Adipocyte (in vitro differentiated cells): ENCODE data around the gene GPA33.

Experiments
- DNase-seq: peaks from one replicate; pipeline ENCODE4 v3.0.0-alpha.2; 2015; ENCODE audit warnings: low read depth
- H3K27me3 ChIP-seq: replicated peaks from 2 replicates; pipeline ENCODE4 v1.7.0; 2013; ENCODE audit warnings: mild to moderate bottlenecking, low read length, moderate library complexity; ENCODE audit not compliant: control insufficient read depth, insufficient read depth
- H3K36me3 ChIP-seq: 2 replicates; pipeline ENCODE4 v1.7.0; 2013; ENCODE audit warnings: low read length, mild to moderate bottlenecking, moderate library complexity; ENCODE audit not compliant: control insufficient read depth, insufficient read depth, severe bottlenecking
- H3K4me1 ChIP-seq: 2 replicates; pipeline ENCODE4 v1.7.0; 2013; ENCODE audit warnings: mild to moderate bottlenecking, low read length, moderate library complexity; ENCODE audit not compliant: control insufficient read depth, insufficient read depth
- H3K4me3 ChIP-seq: 2 replicates; pipeline ENCODE4 v1.7.0; 2013; ENCODE audit warnings: mild to moderate bottlenecking, low read length, moderate library complexity
- H3K9ac ChIP-seq: 2 replicates; pipeline ENCODE4 v1.7.0; 2013; ENCODE audit warnings: mild to moderate bottlenecking, low read length, moderate library complexity
- H3K9me3 ChIP-seq: 2 replicates; pipeline ENCODE4 v1.7.0; 2013; ENCODE audit warnings: mild to moderate bottlenecking, low read length, moderate library complexity; ENCODE audit not compliant: control insufficient read depth

GPA33 gene

DNA sequence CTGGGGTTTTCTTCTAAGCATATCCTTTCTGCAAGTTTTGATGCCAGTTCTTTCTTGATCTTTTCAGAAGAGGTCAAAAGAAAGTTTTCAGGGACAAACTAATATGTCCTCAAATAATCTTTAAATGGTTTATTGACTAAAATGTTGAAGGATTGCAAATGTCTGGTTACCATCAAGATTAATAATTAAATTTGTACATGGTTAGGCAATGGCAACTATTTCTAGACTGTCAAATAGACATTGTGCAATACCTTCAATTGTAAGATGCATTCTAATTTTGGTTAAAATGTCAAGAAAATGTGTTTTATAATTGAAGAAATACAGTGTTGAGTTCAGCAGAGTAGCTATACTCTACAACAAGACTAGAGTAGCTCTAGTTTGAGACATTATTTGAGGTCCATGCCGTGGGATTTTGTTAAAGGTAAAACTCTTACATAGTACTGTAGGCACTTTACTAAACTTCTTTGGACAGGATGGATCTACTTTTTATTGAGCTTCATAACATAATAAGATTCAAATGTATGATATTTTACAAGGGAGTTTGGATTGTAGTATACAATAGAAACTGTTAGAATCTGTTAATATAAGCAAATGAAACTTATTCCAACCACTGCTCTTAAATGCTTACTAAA, 78.5 kb downstream of the GPA33 start:
- H3K4me1 ChIP-seq, result peaks cover 5% of the 10 kb centered on the region
- H3K4me3 ChIP-seq, result no peak overlapping the region
- H3K27me3 ChIP-seq, result peaks cover 9% of the 10 kb centered on the region

DNA sequence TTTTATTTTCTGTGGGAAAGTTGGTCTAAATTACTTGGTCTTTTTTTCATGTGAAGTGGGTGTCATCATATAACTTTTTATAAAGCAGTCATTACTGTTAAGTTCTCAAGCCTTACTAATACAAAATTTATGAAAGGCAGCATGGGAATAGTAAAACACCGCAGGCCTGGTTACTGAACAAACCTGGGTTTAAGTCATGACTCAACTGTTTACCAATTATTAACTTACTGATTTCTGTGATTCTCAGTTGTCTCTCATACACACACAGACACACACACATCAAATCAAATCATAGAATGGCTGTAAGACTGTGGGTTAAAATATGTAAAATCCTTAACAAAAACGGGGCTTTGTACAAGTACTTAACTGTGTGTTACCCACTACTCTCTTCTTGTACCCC, 86.5 kb downstream of the GPA33 start:
- Histone ChIP-seq H3K9me3 (peaks cover 18% of the 10 kb centered on the region), H3K36me3 (no peaks in the 10 kb centered on the region), H3K9ac (no peak overlapping the region), H3K27me3 (no peaks in the 10 kb centered on the region), H3K4me3 (no peak overlapping the region), H3K4me1 (peaks cover 10% of the 10 kb centered on the region)
- DNase-seq, result no peak

More for the DNA sequence above, 78.5 kb downstream of the GPA33 start:
- Histone ChIP-seq H3K9me3 (no peaks in the 10 kb centered on the region), H3K36me3 (no peaks in the 10 kb centered on the region), H3K9ac (no peak overlapping the region)
- no peak for DNase-seq
